GM10266 (cell line): ENCODE results near the gene NCAN.

Experiments
- DNase-seq: peaks from one replicate; pipeline ENCODE4 v3.0.0; 2012; ENCODE audit errors: extremely low spot score
- TF ChIP-seq, protein P1 (sequence below): IDR thresholded peaks from 2 replicates; pipeline ENCODE4 v1.5.1; 2012; ENCODE audit warnings: mild to moderate bottlenecking, low read depth; ENCODE audit not compliant: control insufficient read depth, insufficient read depth; ENCODE audit errors: missing control alignments

The NCAN gene

GRCh38 chr19:19207637-19208572, 3.9 kb upstream of the NCAN start:
- DNase-seq, result no peak

DNA sequence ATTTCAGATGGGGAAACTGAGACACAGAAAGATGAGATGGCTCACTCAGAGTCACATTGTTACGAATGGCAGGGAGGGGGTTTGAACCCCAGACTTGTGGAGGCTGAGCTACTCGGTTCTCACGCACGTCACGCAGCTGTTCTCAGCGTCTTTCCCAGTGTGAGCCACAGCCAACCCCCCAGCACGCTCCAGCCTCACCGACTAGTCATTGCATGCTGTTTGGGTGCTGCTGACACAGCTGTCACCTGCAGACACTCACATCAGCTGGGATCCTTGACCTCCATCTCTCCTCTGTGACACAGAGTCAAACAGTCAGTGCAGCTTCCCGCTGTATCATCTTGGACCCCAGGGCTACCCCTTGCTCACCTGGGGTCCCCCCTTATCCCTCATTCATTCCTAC, 2.4 kb upstream of the NCAN start:
- DNase-seq, result no peak

More at GRCh38 chr19:19207637-19208572, 3.9 kb upstream of the NCAN start:
- TF ChIP-seq, protein P1, sequence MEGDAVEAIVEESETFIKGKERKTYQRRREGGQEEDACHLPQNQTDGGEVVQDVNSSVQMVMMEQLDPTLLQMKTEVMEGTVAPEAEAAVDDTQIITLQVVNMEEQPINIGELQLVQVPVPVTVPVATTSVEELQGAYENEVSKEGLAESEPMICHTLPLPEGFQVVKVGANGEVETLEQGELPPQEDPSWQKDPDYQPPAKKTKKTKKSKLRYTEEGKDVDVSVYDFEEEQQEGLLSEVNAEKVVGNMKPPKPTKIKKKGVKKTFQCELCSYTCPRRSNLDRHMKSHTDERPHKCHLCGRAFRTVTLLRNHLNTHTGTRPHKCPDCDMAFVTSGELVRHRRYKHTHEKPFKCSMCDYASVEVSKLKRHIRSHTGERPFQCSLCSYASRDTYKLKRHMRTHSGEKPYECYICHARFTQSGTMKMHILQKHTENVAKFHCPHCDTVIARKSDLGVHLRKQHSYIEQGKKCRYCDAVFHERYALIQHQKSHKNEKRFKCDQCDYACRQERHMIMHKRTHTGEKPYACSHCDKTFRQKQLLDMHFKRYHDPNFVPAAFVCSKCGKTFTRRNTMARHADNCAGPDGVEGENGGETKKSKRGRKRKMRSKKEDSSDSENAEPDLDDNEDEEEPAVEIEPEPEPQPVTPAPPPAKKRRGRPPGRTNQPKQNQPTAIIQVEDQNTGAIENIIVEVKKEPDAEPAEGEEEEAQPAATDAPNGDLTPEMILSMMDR, result no peak

GRCh38 chr19:19212916-19213315, 1.2 kb downstream of the NCAN start:
- TF ChIP-seq, protein P1, result no peak
- no peak for DNase-seq

More for the DNA sequence above, 2.4 kb upstream of the NCAN start:
- TF ChIP-seq, protein P1, result no peak

DNA sequence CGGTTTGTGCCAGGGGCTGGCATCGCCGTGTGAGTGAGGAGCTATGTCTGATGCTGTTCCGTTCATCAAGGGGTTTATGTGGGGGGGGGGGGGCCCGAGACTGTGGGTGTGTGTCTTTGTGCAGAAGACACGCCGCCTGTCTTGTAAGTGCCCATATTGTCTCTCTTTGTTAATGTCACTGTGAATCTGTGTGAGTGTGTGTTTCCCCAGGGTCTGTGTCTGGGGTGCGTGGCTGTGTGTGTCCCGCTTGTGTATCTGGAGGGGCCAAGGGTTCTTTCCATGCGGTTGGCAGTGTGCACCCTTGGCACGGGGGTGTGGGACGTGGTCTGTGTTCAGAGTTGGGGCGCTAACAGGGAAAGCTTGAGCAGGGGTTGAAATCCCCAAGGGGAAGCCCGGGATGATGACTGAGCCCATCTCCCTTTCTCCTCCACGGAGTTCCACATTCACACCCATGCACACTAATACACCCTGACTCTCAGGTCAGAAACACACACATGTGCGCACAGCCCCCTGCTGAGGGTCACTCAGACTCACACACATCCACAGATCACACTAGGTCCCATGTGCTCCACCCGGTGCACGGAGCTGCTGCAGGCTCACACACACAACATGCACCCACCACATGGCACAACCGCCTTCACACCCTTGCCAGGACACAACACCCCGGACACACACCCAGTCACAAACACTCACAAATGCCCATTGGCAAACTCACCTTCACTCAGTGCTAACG, 1.8 kb downstream of the NCAN start:
- DNase-seq, result no peak

DNA sequence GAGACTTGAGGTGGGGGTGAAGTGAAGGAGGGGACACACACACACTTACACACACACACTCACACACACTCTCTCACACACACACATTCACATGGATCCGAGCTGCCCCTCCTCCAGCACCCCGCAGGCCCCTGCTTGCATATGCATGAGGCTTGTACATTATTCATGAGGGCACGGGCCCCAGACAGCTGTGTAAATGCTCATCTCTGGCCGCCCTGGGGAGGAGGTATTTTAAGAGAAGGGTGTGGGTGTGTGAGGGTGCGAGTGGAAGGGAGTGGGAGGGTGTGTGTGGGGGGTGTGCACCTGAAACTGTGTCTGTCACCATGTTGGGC, 2.4 kb downstream of the NCAN start:
- no peak for DNase-seq
- TF ChIP-seq, protein P1, result no peak

More for the DNA sequence above, 1.8 kb downstream of the NCAN start:
- TF ChIP-seq, protein P1, result no peak

GRCh38 chr19:19214892-19215291, 3.1 kb downstream of the NCAN start:
- TF ChIP-seq, protein P1, result no peak
- DNase-seq, result no peak
